Astrocyte of the cerebellum (primary cell): ENCODE measurements around the gene NRP1.

ENCODE experiments used
- DNase-seq: peaks from one replicate; pipeline ENCODE4 v3.0.0-alpha.2; 2011; ENCODE audit warnings: low read depth
- H3K4me3 ChIP-seq: 2 replicates; pipeline ENCODE4 v1.5.1; 2011; ENCODE audit warnings: mild to moderate bottlenecking, low read depth, low read length, moderate library complexity
- in situ Hi-C: cut with HindIII; loops from 2 replicates; pipeline ENCODE4 v1.10.0; 2017; ENCODE audit warnings: low sequenced_read_pairs
- TF ChIP-seq, protein P1 (sequence below): IDR thresholded peaks from 2 replicates; pipeline ENCODE4 v1.5.1; 2012; ENCODE audit warnings: low read length, low read depth, moderate library complexity, mild to moderate bottlenecking; ENCODE audit errors: missing control alignments

Gene NRP1

DNA sequence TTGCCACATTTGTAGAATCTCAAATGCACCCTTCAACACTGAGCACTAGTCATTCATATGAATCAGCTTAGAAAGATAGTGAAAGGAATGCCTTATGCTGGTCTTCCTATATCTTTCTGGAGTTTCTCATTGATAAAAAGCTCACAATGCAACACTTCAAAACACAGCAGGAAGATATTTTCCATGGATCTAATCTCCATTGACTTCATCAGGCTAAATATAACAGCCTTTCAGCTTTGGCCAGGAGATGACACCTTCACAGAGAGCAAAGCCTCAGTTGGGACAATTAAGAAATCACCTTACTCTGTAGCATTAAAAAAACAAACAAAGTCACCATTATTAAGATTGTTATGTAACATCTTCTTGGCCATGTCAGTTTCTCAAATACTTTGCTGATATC, 6.7 kb downstream of the NRP1 start:
- no peak for DNase-seq
- no peak overlapping the region for H3K4me3 ChIP-seq
- TF ChIP-seq, protein P1, sequence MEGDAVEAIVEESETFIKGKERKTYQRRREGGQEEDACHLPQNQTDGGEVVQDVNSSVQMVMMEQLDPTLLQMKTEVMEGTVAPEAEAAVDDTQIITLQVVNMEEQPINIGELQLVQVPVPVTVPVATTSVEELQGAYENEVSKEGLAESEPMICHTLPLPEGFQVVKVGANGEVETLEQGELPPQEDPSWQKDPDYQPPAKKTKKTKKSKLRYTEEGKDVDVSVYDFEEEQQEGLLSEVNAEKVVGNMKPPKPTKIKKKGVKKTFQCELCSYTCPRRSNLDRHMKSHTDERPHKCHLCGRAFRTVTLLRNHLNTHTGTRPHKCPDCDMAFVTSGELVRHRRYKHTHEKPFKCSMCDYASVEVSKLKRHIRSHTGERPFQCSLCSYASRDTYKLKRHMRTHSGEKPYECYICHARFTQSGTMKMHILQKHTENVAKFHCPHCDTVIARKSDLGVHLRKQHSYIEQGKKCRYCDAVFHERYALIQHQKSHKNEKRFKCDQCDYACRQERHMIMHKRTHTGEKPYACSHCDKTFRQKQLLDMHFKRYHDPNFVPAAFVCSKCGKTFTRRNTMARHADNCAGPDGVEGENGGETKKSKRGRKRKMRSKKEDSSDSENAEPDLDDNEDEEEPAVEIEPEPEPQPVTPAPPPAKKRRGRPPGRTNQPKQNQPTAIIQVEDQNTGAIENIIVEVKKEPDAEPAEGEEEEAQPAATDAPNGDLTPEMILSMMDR = peak; percentile 50
- in situ Hi-C loops = no loop called here

DNA sequence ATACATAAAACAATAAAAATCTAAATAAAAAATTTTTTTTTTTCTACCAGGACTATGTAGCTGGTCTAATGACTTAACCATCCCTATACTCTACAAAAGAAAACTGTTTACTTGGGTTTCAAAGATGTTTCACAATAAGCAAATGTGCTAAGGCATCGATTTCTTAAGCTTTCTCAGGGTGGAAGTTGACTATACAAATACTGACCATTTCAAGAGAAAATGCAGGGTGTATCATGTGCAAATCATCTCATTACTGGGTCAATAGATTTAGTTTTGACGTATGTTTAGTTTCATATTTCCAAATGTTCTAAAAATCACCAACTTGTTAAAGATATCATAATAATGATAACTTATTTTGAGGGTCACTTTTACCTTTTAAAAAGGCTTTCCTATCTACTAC, 7.5 kb downstream of the NRP1 start:
- H3K4me3 ChIP-seq = no peak overlapping the region
- no peak for DNase-seq

GRCh38 chr10:33325929-33326328, 8.5 kb downstream of the NRP1 start:
- no peak overlapping the region for H3K4me3 ChIP-seq
- DNase-seq = no peak
- TF ChIP-seq, protein P1 = no peak
- in situ Hi-C loops = no loop called here

More for the DNA sequence above, 7.5 kb downstream of the NRP1 start:
- in situ Hi-C loops = no loop called here
- TF ChIP-seq, protein P1 = no peak

DNA sequence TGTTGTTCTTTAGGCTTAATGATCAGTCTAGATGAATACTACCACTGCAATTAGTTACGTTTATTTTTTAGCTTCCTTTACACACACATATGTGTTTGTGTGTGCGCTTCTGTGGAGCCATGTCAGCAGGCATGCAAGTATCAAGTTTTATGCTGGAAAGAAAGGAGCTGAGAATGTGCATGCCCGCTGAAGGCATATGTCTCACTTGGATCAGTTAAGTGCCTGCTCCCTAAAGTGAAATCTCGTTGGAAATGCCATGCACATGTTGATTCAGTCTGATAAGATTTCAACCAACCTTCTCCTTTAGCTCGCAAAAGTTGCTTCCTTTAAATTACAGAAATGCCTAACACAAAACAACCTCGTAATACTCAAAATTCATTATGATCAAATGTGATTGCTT, 10.7 kb downstream of the NRP1 start:
- in situ Hi-C loops = no loop called here
- DNase-seq = no peak
- TF ChIP-seq, protein P1 = no peak
- H3K4me3 ChIP-seq = no peak overlapping the region

GRCh38 chr10:33321516-33321915, 13.0 kb downstream of the NRP1 start:
- no peak for DNase-seq
- TF ChIP-seq, protein P1 = no peak
- in situ Hi-C loops = no loop called here
- H3K4me3 ChIP-seq = no peak overlapping the region

DNA sequence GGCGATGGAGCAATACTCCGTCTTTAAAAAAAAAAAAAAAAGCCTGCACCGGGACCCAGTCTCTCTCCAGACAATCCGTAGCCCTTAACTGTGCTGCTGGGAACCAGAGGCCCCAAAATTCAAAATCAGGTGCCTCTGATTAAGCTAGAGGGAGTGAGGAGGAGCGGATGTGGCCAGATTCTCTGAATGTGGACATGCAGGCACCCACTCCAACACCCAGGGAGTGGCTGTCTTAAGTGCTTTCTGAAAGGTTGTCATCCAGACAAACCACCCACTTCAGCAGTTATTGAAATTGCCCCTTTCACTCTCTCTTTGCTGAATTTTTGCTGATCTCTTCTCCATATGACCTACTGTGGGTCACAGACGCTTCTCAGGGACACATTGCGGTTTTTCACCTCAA, 14.2 kb downstream of the NRP1 start:
- in situ Hi-C loops = no loop called here

DNA sequence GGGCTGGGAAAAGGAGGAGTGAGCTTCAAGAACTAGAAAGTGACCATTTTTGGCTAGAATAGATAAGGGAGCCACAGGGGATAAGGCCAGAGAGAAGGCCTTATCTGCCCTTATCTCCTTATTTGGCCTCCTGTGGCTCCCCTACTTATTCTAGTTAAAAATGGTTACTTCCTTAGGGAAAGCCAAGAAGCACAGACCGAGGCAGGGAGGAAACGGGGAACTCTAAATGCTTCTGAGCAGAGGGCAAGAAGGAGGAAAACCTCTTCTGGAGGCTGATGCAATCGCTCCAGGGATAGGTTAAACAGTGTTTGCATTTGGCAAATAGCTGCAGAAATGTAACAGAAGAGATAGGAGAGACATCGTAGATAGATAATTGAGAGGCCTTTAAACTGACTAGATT, 18.6 kb downstream of the NRP1 start:
- no peak overlapping the region for H3K4me3 ChIP-seq
- in situ Hi-C loops = loop anchor here (5.0 kb wide), 1 partner anchor 34 kb away; no protein-coding TSS in a partner anchor
- TF ChIP-seq, protein P1 = no peak
- no peak for DNase-seq

More for the DNA sequence above, 14.2 kb downstream of the NRP1 start:
- DNase-seq = no peak
- H3K4me3 ChIP-seq = no peak overlapping the region
- TF ChIP-seq, protein P1 = no peak
